Glomerular endothelial cell (primary cell): Measurements from ENCODE around the gene ACTR3C. TPM values are rescaled to one million over a fixed set of nuclear protein-coding genes. Genes with fewer than 3 reads are reported as not detected.
"Not testable (repeated sequence)": the region's sequence is repeated elsewhere in the genome, so short reads cannot be mapped to it uniquely, and the experiment has no call there.

ENCODE experiments used
- DNase-seq: peaks from one replicate; pipeline ENCODE4 v3.0.0-alpha.2; 2011; ENCODE audit warnings: low read depth, low spot score; ENCODE audit errors: extremely low read depth
- total RNA-seq: library from RNA; depleted of rRNA; stranded (reverse); fragments of >200 nt; gene quantifications from 2 replicates; pipeline ENCODE4 v1.2.3, GENCODE V29; 2015

ACTR3C gene
- total RNA-seq, 1 donor from 2014 or later = 0.53 TPM

DNA sequence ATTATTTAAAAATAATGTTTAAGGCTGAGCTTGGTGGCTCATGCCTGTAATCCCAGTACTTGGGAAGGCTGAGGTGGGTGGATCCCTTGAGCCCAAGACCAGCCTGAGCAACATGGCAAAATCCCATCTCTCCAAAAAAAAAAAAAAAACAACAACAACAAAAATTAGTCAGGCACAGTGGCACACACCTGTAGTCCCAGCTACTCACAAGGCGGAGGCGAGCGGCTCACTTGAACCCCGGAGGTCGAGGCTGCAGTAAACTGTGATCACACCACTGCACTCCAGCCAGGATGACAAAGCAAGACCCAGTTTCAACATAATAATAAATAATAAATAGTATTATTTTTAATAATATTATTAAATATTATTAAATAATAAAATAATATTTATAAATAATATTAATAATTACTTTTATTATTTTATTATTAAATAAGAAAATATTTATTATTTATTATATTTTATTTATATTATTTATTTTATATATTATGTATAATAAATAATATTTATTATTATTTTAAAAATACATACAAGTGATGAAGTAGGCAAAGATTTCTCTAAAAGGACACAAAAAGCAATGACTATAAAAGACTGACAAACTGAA lies 8.6 kb downstream of the ACTR3C start:
- no peak for DNase-seq

DNA sequence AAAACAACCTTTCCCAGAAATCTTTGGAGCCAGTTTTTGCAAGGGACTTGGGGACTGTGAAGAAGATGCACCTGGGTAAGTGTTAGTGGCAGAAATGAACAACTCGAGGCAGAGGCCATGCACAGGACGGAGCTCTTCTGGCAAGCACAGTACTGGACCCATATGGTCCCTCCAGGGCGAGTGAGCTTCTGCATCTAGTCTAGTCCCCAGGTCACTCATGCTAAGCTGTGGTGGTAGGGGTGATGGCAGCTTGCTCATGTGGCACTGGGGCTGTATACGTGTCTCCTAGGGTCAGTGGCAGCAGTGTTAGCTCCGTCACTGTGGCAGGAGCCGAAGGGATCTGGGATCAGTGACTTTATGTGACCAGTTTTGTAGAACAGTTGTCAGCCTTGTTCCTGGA lies 9.5 kb downstream of the ACTR3C start:
- DNase-seq = no peak

DNA sequence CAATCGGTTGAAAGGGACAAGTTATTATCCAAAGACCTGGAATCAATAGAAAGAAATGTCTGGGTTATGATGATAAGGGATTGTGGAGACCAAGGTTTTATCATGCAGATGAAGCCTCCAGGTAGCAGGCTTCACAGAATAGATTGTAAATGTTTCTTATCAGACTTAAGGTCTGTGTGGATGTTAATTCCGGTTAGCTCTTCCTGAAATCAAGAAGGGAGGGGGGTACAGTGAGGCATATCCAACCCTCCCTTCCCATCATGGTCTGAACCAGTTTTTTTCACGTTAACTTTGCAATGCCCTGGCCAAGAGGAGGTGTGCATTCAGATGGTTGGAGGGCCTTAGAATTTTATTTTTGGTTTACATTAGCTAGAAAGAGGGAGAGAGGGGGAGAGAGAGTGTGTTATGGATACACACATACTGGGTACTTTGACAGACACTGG lies 10.0 kb downstream of the ACTR3C start:
- no peak for DNase-seq

DNA sequence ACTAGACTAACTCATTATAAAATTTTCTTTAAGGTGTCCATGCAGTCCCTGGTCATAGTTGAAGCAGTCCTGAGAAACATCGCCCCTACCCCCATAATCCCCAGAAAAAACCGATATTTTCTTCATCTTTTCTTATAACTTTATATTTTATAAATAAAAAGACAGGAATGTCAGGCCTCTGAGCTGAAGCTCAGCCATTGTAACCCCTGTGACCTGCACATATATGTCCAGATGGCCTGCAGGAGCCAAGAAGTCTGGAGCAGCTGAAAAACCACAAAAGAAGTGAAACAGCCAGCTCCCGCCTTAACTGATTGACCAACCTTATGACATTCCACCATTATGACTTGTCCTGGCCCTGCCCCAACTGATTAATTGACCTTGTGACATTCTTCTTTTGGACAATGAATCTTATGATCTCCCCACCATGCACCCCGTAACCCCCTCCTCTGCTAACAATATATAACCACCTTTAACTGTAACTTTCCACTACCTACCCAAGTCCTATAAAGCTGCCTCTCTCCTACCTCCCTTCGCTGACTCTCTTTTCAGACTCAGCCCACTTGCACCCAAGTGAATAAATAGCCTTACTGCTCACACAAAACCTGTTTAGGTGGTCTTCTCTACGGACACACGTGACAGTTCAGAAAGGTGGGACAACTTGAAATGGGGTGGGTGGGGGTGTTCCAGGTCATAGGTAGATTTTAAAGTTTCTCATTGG lies 10.5 kb downstream of the ACTR3C start:
- DNase-seq = not testable (repeated sequence)

GRCh38 chr7:150311711-150312110 lies 11.6 kb downstream of the ACTR3C start:
- no peak for DNase-seq

DNA sequence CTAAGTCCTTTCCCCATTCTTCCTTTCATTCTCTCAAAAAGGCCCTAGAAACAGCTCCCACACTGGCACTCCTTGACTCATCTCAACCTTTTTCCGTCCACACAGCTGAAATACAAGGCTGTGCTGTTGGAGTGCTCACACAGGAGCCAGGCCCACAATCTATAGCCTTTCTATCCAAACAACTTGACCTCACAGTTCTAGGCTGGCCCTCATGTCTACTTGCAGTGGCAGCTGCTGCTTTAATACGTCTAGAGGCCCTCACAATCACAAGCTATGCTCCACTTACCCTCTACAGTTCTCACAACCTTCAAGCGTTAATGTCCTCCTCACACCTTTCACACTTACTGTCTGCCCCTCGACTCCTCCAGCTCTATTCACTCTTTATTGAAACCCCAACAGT lies 12.2 kb downstream of the ACTR3C start:
- DNase-seq = no peak

DNA sequence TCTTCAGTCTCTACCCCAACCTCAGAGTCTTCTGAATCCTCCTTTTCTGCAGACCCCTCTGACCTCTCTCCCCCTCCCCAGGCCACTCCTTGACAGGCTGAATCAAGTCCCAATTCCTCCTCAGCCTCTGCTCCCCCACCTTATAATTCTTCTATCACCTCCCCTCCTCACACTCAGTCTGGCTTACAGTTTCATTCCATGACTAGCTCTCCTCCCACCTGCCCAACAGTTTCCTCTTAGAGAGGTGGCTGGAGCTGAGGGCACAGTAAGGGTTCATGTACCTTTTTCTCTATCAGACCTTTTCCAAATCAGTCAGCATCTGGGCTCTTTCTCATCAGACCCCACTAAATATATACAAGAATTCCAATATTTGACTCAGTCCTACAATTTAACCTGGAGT lies 14.8 kb downstream of the ACTR3C start:
- no peak for DNase-seq

DNA sequence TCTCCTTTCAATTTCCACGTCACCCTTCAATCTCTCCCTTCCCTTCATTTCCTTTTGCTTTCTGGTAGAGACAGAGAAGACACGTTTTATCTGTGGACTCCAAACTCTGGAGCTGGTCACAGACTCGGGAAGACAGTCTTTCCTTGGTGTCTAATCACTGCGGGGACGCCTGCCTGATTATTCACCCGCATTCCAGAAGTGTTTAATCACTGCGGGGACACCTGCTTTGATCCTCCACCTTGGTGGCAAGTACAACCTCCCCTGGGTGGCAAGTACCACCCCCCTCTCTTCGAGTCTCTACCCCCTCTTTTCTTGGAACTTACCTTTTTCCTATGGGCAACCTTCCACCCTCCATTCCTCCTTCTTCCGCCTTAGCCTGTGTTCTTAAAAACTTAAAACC lies 15.4 kb downstream of the ACTR3C start:
- no peak for DNase-seq

DNA sequence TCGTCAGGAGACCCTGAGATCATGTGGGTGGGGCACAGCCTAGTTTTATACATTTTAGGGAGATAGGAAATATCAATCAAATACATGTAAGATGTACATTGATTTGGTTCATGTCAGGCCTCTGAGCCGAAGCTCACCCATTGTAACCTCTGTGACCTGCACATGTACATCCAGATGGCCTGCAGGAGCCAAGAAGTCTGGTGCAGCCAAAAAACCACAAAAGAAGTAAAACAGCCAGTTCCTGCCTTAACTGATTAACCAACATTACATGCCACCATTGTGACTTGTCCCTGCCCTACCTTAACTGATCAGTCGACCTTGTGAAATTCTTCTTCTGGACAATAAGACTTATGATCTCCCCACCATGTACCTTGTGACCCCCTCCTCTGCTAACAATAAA lies 16.2 kb downstream of the ACTR3C start:
- no peak for DNase-seq

DNA sequence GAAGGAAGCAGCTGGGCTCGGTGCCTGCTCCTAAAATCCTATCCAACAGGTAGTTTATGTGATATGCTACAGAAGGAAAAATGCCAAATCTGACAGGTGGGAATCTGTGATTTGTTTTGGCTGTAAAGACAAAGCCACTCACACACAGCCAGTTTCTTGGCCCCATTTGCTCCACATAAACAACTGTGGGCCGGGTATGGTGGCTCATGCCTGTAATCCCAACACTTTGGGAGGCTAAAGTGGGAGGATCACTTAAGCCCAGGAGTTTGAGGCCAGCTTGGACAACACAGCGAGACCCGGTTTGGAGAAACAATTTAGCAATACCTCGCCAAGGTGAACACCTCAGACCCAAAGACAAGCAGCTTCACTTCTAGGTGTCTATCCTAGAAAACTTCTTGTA lies 17.0 kb downstream of the ACTR3C start:
- DNase-seq = not testable (repeated sequence)

GRCh38 chr7:150305903-150306284 lies 17.5 kb downstream of the ACTR3C start:
- not testable (repeated sequence) for DNase-seq

DNA sequence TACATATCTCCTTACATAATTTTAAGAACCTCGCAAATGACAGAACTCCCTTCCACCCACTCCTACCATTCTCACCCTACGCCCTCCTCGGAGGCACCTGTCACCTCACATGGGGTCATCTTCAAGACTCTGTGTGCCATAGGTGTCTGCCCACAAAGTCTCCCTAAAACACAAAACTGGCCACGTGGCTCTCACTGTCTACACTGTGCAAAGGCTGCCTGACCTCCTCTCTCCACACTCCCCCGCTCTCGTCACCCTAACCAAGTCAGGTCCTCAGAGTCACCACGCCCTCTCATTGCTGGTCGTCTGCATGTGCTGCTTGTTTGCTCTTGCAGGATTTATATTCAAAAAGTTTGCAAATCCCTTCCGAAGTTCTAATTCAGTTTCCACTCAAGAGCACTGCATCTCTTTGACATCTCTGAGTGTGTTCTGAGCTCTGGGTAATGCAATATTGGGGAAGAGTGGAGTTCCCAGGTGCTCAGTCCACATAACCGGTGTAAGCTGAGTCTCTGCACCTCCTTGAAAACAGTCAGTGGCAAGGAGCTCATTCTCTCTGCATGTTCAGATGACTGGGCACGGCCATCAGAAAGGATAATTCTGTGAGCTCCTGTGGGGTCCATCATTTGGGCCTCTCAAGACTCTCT lies 18.0 kb downstream of the ACTR3C start:
- not testable (repeated sequence) for DNase-seq

GRCh38 chr7:150304499-150305258 lies 18.7 kb downstream of the ACTR3C start:
- not testable (repeated sequence) for DNase-seq

DNA sequence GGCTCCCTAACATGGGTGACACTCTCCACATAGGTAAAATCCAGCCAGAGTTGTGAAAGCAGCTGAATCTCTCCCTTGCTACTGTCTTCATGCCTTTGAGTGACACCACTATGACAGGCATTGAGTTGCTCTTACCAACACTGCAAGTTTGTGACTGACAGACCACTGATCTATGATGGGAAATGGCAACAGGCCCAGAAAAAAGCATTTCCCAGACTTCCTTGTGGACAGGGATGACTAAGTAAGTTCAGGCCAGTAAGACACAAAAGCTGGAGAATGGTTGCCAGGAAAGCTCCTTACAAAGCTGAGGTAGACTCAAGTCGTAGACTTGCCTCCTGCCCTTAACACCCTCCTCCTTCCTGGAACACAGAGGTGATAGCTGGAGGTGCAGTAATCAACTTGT lies 20.4 kb downstream of the ACTR3C start:
- not testable (repeated sequence) for DNase-seq

DNA sequence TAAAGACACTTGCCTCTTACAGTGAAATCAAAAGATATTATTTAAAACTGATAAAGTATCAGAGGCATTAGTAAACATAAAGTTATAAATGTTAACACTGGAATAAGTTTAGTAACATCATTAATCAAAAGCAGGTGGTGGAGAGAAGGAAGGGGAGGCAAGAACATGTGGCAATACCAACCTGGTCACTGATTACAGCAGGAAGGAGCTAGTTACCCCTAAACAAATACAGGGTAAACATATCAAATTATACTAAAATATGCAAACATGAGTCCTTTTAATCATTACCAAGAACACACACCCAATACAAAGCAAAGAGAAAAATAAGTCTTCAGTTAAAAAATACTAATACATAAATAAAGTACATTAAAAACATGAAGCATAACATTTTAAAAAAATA lies 25.4 kb downstream of the ACTR3C start:
- DNase-seq = not testable (repeated sequence)

DNA sequence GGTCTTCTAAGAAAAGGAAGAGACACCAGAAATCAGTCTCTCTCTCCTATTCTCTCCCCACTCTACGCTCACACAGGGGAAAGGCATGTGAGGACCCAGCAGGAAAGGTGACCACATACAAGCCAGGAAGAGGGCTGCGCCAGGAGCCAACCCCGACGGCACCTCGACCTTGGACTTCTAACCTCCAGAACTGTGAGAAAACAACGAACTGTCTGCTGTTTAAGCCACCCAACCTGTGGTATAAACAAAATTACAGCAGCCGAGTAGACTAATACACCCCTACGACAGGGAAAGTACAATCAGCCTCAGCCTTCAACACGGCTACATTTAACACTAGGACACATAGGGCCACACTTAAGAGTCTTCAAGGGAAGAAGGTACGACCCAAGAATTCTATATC lies 26.5 kb downstream of the ACTR3C start:
- not testable (repeated sequence) for DNase-seq

GRCh38 chr7:150295614-150296013 lies 27.7 kb downstream of the ACTR3C start:
- DNase-seq = not testable (repeated sequence)

- not testable (repeated sequence) for DNase-seq
Observed at GRCh38 chr7:150295027-150295426, 28.3 kb downstream of the ACTR3C start.

GRCh38 chr7:150290317-150290716 lies 33.0 kb downstream of the ACTR3C start:
- DNase-seq = not testable (repeated sequence)

DNA sequence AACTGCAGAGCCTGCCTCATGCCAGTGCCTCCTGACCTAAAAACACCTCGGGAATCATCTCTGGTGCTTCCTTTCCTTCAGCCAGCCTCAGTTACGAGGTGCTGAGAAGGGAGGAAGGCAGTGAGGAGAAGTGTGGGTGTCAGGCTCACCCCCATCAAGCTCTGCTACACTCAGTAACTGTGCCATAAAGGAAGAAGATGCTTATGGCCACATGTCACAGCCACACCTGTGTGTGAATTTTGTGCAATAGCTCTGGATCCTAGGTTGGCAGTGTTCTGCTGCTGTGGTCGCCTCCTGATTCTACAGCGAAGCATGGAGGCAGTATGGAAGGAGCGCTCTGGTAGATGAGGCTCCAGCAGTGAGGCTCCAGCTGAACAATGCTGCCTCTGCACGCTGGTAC lies 34.5 kb downstream of the ACTR3C start:
- not testable (repeated sequence) for DNase-seq

- DNase-seq = not testable (repeated sequence)
Observed at GRCh38 chr7:150287815-150288214, 35.5 kb downstream of the ACTR3C start.
